A673 (cell line): ENCODE results near the gene TWSG1. TPM values are rescaled to one million over a fixed set of nuclear protein-coding genes. Genes with fewer than 3 reads are reported as not detected.

Experiments
- BruUV-seq: library from RNA; stranded (reverse); fragments of 400-500 nt; replicated peaks from 2 replicates; lab custom pipeline; 2021; lab: Mats Ljungman, UMichigan
- CTCF ChIA-PET: fragments of 300-600 bp; sonication (Branson Sonifier 250); formaldehyde crosslinking; loops from one replicate; lab custom pipeline; 2022; ENCODE audit warnings: antibody characterized with exemption; lab: Charles Lee
- POLR2A ChIA-PET: fragments of 300-600 bp; sonication (Branson Sonifier 250); formaldehyde crosslinking; loops from one replicate; lab custom pipeline; 2022; ENCODE audit warnings: antibody characterized with exemption; ENCODE audit not compliant: low non-redundant PET; lab: Charles Lee
- DNase-seq: peaks from one replicate; pipeline ENCODE4 v3.0.0-alpha.2; 2015; ENCODE audit warnings: low spot score
- H3K27ac ChIP-seq: fragments of 200-600 bp; sonication (generic); 2 replicates; pipeline ENCODE4 v1.5.1; 2016; ENCODE audit warnings: mixed run types, low read depth, mild to moderate bottlenecking, mixed read lengths, antibody characterized with exemption, low read length; ENCODE audit not compliant: poor library complexity, severe bottlenecking
- H3K27me3 ChIP-seq: fragments of 200-600 bp; sonication (generic); replicated peaks from 2 replicates; pipeline ENCODE4 v1.6.1; 2017; ENCODE audit warnings: mixed run types, low read depth, mild to moderate bottlenecking, mixed read lengths, antibody characterized with exemption, low read length; ENCODE audit not compliant: insufficient read depth, poor library complexity
- H3K36me3 ChIP-seq: fragments of 200-600 bp; sonication (generic); 2 replicates; pipeline ENCODE4 v1.6.1; 2016; ENCODE audit warnings: mixed run types, mild to moderate bottlenecking, mixed read lengths, antibody characterized with exemption, low read length; ENCODE audit not compliant: insufficient read depth, poor library complexity, severe bottlenecking
- H3K4me1 ChIP-seq: fragments of 200-600 bp; sonication (generic); 2 replicates; pipeline ENCODE4 v1.6.1; 2017; ENCODE audit warnings: mixed run types, mild to moderate bottlenecking, mixed read lengths, antibody characterized with exemption, low read length; ENCODE audit not compliant: insufficient read depth, poor library complexity, severe bottlenecking
- H3K4me3 ChIP-seq: fragments of 200-600 bp; sonication (generic); 2 replicates; pipeline ENCODE4 v1.5.1; 2016; ENCODE audit warnings: low read depth, mixed run types, mild to moderate bottlenecking, mixed read lengths, low read length; ENCODE audit not compliant: poor library complexity, severe bottlenecking
- H3K9me3 ChIP-seq: fragments of 200-600 bp; sonication (generic); 2 replicates; pipeline ENCODE4 v1.6.1; 2016; ENCODE audit warnings: mixed run types, low read depth, mild to moderate bottlenecking, mixed read lengths, antibody characterized with exemption, low read length; ENCODE audit not compliant: poor library complexity, severe bottlenecking
- CTCF ChIP-seq: fragments of 300-800, 200-600 bp; sonication (generic); conservative IDR thresholded peaks from 2 replicates; pipeline ENCODE4 v1.5.1; 2017; ENCODE audit warnings: low read depth, mild to moderate bottlenecking, antibody characterized with exemption, low read length, moderate library complexity, mixed read lengths
- EZH2 ChIP-seq: fragments of 200-600 bp; sonication (generic); IDR thresholded peaks from 2 replicates; pipeline ENCODE4 v1.6.1; 2017; ENCODE audit warnings: borderline replicate concordance, low read depth, mild to moderate bottlenecking, mixed read lengths, antibody characterized with exemption, low read length; ENCODE audit not compliant: poor library complexity, severe bottlenecking
- intact Hi-C: fragments of 100-400 bp; cut with micrococcal nuclease; formaldehyde crosslinking; loops from one replicate; pipeline ENCODE4 v1.10.0; 2022; ENCODE audit not compliant: unreplicated experiment
- total RNA-seq: library from RNA; stranded (reverse); gene quantifications from 2 replicates; pipeline ENCODE4 v1.2.3, GENCODE V29; 2021

Gene TWSG1
- total RNA-seq, 1 experiment from 2014 or later: 34.9 TPM

DNA sequence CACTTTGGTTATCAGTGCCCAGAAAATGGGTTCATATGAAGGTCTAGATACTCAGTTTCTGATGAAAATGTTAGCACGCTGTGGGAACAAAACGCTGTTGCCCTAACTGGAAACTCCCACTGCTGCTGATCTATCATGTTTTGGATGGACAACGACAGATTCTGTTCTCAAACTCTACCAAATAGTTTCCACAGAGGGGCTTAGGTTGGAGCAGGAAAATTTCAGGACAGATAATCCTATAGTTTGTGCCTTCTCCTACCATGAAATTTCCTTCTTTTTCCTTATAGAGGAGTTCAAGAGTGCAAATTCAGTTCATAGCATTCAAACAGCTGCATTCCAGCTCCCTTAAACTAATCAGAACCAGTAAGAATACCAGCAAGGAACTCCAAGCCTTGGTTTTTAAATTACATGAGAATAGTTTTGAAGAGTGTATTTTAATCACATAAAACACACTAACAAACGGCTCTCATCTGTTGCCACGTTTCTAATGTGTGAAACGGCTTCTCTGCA, 82.0 kb downstream of the TWSG1 start:
- no peak for DNase-seq
- BruUV-seq: no TSS peak
- H3K4me1 ChIP-seq: no peaks in the 10 kb centered on the region
- H3K27me3 ChIP-seq: no peaks in the 10 kb centered on the region
- no peak overlapping the region for H3K27ac ChIP-seq
- no peaks in the 10 kb centered on the region for H3K9me3 ChIP-seq
- no peaks in the 10 kb centered on the region for H3K36me3 ChIP-seq
- TF ChIP-seq EZH2 (no peak), CTCF (no peak)
- intact Hi-C loops: no loop called here
- POLR2A ChIA-PET: no interaction called here
- CTCF ChIA-PET: no interaction called here
- no peak overlapping the region for H3K4me3 ChIP-seq

- H3K9me3 ChIP-seq: no peaks in the 10 kb centered on the region
- intact Hi-C loops: no loop called here
- H3K27ac ChIP-seq: no peak overlapping the region
- no peaks in the 10 kb centered on the region for H3K27me3 ChIP-seq
- ChIA-PET CTCF (no interaction called here), POLR2A (no interaction called here)
- BruUV-seq: no TSS peak
- TF ChIP-seq EZH2 (no peak), CTCF (no peak)
- H3K4me1 ChIP-seq: no peaks in the 10 kb centered on the region
- H3K36me3 ChIP-seq: no peaks in the 10 kb centered on the region
- DNase-seq: peak; percentile 26
- H3K4me3 ChIP-seq: no peak overlapping the region
Measured at GRCh38 chr18:9417073-9417851, 82.7 kb downstream of the TWSG1 start.

DNA sequence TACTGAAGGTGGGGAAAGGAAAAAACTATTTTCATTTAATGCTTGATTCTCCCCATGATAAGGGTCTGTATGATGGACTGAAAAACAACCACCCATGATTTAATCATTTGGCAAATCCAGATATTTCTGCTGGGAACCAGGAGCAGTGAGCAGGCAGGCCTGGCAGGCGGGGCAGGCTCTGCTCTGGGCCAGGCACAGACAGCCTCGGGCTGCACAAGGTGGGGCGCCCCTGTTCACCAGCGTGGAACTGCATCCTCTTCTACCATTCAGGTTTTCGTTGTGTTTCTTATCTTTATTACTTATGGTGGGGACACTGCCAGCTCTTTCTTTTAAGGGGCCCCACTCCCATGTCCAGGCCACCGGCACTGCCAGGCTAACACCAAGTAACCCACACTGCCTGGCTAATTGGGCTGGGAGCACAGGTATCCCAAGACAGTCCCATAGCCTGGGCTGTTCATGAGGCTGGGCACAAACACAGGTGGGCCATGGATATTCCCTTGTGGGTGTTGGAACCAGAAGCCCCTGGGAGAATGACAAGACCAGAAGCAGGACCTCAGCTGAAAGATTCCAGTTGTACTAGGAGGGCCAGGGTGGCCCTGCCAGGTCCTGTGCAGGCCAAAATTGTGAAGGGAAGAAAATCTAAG, 83.6 kb downstream of the TWSG1 start:
- no peaks in the 10 kb centered on the region for H3K36me3 ChIP-seq
- H3K27ac ChIP-seq: no peak overlapping the region
- H3K9me3 ChIP-seq: no peaks in the 10 kb centered on the region
- no TSS peak for BruUV-seq
- DNase-seq: no peak
- ChIA-PET CTCF (no interaction called here), POLR2A (no interaction called here)
- no peak for TF ChIP-seq CTCF
- H3K4me1 ChIP-seq: no peaks in the 10 kb centered on the region
- intact Hi-C loops: no loop called here
- no peaks in the 10 kb centered on the region for H3K27me3 ChIP-seq
- H3K4me3 ChIP-seq: no peak overlapping the region
